CD14-positive monocyte (primary cell): ENCODE measurements around the gene SGO2. TPM values are rescaled to one million over a fixed set of nuclear protein-coding genes. Genes with fewer than 3 reads are reported as not detected.

ENCODE experiments used
- DNase-seq, 3 donors: peaks; one replicate each; pipeline ENCODE4 v3.0.0-alpha.2; 2011 to 2022
- H2AFZ ChIP-seq: 2 replicates; pipeline ENCODE4 v1.6.0; 2012; ENCODE audit warnings: mild to moderate bottlenecking, low read depth, low read length, inconsistent platforms; ENCODE audit not compliant: insufficient read depth, poor library complexity, severe bottlenecking
- H3K27ac ChIP-seq, 2 donors: 1 replicate in 1 of 2; 2 replicates in 1 of 2; pipeline ENCODE4 v1.5.1; 2012 to 2013; ENCODE audit warnings: low read length in 2 of 2, control low read depth in 1 of 2, inconsistent platforms in 1 of 2, low read depth in 1 of 2, mild to moderate bottlenecking in 1 of 2
- H3K27me3 ChIP-seq, 2 donors: one replicate each; pipeline versions ENCODE4 v1.6.0 to v1.6.1; 2011 to 2013; ENCODE audit warnings: low read length in 2 of 2; ENCODE audit not compliant: control insufficient read depth in 2 of 2, insufficient read depth in 2 of 2
- H3K36me3 ChIP-seq, 2 donors: replicated peaks in 1 of 2; 1 replicate in 1 of 2; 2 replicates in 1 of 2; pipeline versions ENCODE4 v1.5.1 to v1.6.1; 2012 to 2013; ENCODE audit warnings: low read length in 2 of 2, control low read depth in 1 of 2, inconsistent platforms in 1 of 2, mild to moderate bottlenecking in 1 of 2; ENCODE audit not compliant: insufficient read depth in 2 of 2, control insufficient read depth in 1 of 2
- H3K4me1 ChIP-seq, 2 donors: 1 replicate in 1 of 2; 2 replicates in 1 of 2; pipeline versions ENCODE4 v1.5.1 to v1.6.1; 2012 to 2013; ENCODE audit warnings: low read length in 2 of 2, control low read depth in 1 of 2, inconsistent platforms in 1 of 2, mild to moderate bottlenecking in 1 of 2, moderate library complexity in 1 of 2; ENCODE audit not compliant: insufficient read depth in 2 of 2, control insufficient read depth in 1 of 2
- H3K4me2 ChIP-seq: replicated peaks from 2 replicates; pipeline ENCODE3; 2012; ENCODE audit warnings: low read length, moderate library complexity, mild to moderate bottlenecking; ENCODE audit not compliant: poor library complexity, severe bottlenecking; ENCODE audit errors: extremely low read depth
- H3K4me3 ChIP-seq, 3 experiments: fragments of 200-600 bp in 1 of 3; sonication (generic) in 1 of 3; replicated peaks in 1 of 3; 1 replicate in 2 of 3; 2 replicates in 1 of 3; pipeline ENCODE4 v1.5.1; 2011 to 2013; ENCODE audit warnings: low read length in 3 of 3, mild to moderate bottlenecking in 3 of 3, control low read depth in 2 of 3, low read depth in 2 of 3, inconsistent platforms in 1 of 3, moderate library complexity in 1 of 3
- H3K79me2 ChIP-seq: 2 replicates; pipeline ENCODE4 v1.6.0; 2012; ENCODE audit warnings: mild to moderate bottlenecking, control low read depth, inconsistent platforms, low read length, moderate library complexity; ENCODE audit not compliant: insufficient read depth
- H3K9ac ChIP-seq: 2 replicates; pipeline ENCODE4 v1.6.0; 2017; ENCODE audit warnings: low read length, mild to moderate bottlenecking; ENCODE audit not compliant: insufficient read depth, poor library complexity, severe bottlenecking
- H3K9me3 ChIP-seq, 2 donors: replicated peaks in 1 of 2; 1 replicate in 1 of 2; 2 replicates in 1 of 2; pipeline versions ENCODE4 v1.5.1 to v1.6.1; 2012 to 2013; ENCODE audit warnings: low read length in 2 of 2, control low read depth in 1 of 2; ENCODE audit not compliant: control insufficient read depth in 1 of 2, insufficient read depth in 1 of 2
- H4K20me1 ChIP-seq: 2 replicates; pipeline ENCODE4 v1.6.0; 2012; ENCODE audit warnings: mild to moderate bottlenecking, low read length, control low read depth, moderate library complexity; ENCODE audit not compliant: insufficient read depth
- H3K27ac Mint-ChIP-seq, 7 donors: one replicate each; pipeline ENCODE4 v1.8.0; 2020; ENCODE audit warnings: mild to moderate bottlenecking in 7 of 7, mixed read lengths in 7 of 7, moderate library complexity in 6 of 7, inconsistent platforms in 2 of 7
- H3K27me3 Mint-ChIP-seq, 3 donors: one replicate each; pipeline ENCODE4 v1.8.0; 2021 to 2022; ENCODE audit warnings: low read depth in 3 of 3, mild to moderate bottlenecking in 3 of 3, mixed read lengths in 3 of 3, moderate library complexity in 3 of 3, inconsistent platforms in 1 of 3
- H3K36me3 Mint-ChIP-seq, 2 donors: one replicate each; pipeline ENCODE4 v1.8.0; 2020; ENCODE audit warnings: mixed read lengths in 2 of 2, inconsistent platforms in 1 of 2, mild to moderate bottlenecking in 1 of 2
- H3K4me1 Mint-ChIP-seq: one replicate; pipeline ENCODE4 v1.8.0; 2020; ENCODE audit warnings: mild to moderate bottlenecking, mixed read lengths
- H3K4me3 Mint-ChIP-seq, 2 donors: one replicate each; pipeline ENCODE4 v1.8.0; 2020; ENCODE audit warnings: mild to moderate bottlenecking in 2 of 2, mixed read lengths in 2 of 2, moderate library complexity in 1 of 2
- H3K9me3 Mint-ChIP-seq, 7 donors: one replicate each; pipeline ENCODE4 v1.8.0; 2020 to 2022; ENCODE audit warnings: mixed read lengths in 7 of 7, mild to moderate bottlenecking in 6 of 7, moderate library complexity in 6 of 7, inconsistent platforms in 2 of 7
- WGBS: methylation state at CpG from one replicate; pipeline ENCODE4 v1.1.5; 2013; ENCODE audit warnings: missing lambda C conversion rate; ENCODE audit not compliant: insufficient coverage; 5-methylcytosine and 5-hydroxymethylcytosine counted together
- intact Hi-C, 2 donors: fragments of 100-400 bp; cut with micrococcal nuclease; formaldehyde crosslinking; loops; one replicate each; pipeline versions ENCODE4 v1.15.0 to v1.15.1; 2023
- polyA plus RNA-seq, 3 donors: library from polyadenylated mRNA; depleted of rRNA in 1 of 3; unstranded in 2 of 3; stranded (reverse) in 1 of 3; fragments of 300-500 nt in 2 of 3; fragments of >200 nt in 1 of 3; fragmentation: Illumina TruSeq in 2 of 3; gene quantifications; 1 replicate in 2 of 3; 2 replicates in 1 of 3; pipeline ENCODE4 v1.2.3, GENCODE V29; 2012 to 2021
- TF ChIP-seq, protein P1 (sequence below): fragments of 200-600 bp; IDR thresholded peaks from one replicate; pipeline ENCODE4 v1.8.0; 2022; ENCODE audit warnings: antibody characterized with exemption, mild to moderate bottlenecking

The SGO2 gene
- polyA plus RNA-seq, 3 donors = 0.49 to 1.5 (median 1.4) TPM

DNA sequence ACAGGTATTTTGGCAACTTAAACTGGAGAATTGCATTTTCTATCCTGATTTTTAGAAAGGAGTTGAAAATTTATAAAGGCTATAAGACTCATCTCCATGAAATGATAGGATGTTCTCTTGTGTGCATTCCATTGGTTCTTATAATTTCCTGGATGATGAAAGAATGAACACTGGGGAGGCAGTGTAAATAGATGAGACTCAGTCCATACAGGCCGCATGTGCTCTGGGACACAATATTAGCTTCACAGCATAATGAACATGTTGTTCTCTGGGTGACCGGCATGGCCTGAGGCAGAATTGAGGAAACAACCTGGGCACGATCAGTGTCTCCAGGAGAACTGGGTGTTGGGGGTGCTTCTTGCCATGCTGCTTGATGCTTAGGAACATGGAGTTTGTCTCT is 98.7 kb downstream of the SGO2 start:
- H3K9me3 Mint-ChIP-seq = peaks cover 0 to 1% (median 0%) of the 10 kb centered on the region in 7 donors
- H3K27me3 Mint-ChIP-seq = no peaks in the 10 kb centered on the region

DNA sequence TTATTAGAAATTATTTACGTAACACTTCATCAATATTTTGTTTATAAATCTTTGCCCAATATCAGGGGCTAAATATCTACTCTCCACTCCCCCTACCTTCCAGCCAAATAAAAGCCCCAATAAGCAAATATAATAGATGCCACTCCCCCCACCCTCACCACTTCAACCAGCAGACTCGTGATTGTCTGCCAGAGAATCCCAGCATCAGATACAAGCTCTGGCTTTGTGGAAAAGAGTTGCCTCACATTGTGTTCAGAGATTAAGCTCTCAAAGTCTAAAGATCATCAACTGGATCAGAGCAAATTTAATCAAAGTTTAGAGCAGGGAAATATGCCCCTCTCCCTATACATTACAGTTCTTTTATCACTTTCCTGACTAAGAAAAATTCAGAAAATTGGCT is 99.3 kb downstream of the SGO2 start:
- TF ChIP-seq, protein P1, sequence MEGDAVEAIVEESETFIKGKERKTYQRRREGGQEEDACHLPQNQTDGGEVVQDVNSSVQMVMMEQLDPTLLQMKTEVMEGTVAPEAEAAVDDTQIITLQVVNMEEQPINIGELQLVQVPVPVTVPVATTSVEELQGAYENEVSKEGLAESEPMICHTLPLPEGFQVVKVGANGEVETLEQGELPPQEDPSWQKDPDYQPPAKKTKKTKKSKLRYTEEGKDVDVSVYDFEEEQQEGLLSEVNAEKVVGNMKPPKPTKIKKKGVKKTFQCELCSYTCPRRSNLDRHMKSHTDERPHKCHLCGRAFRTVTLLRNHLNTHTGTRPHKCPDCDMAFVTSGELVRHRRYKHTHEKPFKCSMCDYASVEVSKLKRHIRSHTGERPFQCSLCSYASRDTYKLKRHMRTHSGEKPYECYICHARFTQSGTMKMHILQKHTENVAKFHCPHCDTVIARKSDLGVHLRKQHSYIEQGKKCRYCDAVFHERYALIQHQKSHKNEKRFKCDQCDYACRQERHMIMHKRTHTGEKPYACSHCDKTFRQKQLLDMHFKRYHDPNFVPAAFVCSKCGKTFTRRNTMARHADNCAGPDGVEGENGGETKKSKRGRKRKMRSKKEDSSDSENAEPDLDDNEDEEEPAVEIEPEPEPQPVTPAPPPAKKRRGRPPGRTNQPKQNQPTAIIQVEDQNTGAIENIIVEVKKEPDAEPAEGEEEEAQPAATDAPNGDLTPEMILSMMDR = no peak
- intact Hi-C loops = no loop called here
- H3K27ac Mint-ChIP-seq = peak overlapping the region in 1 of 7 donors; percentile 55
- Histone ChIP-seq H3K4me3 (no peak overlapping the region), H2AFZ (no peak overlapping the region), H3K4me1 (peaks cover 15 to 17% of the 10 kb centered on the region in 2 donors), H3K27me3 (no peaks in the 10 kb centered on the region), H3K9me3 (no peaks in the 10 kb centered on the region), H3K79me2 (no peaks in the 10 kb centered on the region), H3K36me3 (no peaks in the 10 kb centered on the region), H3K9ac (no peak overlapping the region), H3K4me2 (no peak overlapping the region), H4K20me1 (no peaks in the 10 kb centered on the region), H3K27ac (no peak overlapping the region)
- no peak overlapping the region for H3K4me3 Mint-ChIP-seq
- H3K36me3 Mint-ChIP-seq = no peaks in the 10 kb centered on the region
- H3K9me3 Mint-ChIP-seq = peaks cover 0 to 2% (median 0%) of the 10 kb centered on the region in 7 donors
- peaks cover 22% of the 10 kb centered on the region for H3K4me1 Mint-ChIP-seq
- H3K27me3 Mint-ChIP-seq = no peaks in the 10 kb centered on the region
- WGBS = no CpG with 5 or more reads among the region's 2 CpGs
- DNase-seq = no peak

More for the DNA sequence above, 98.7 kb downstream of the SGO2 start:
- 100% methylated on average over 1 of the region's 3 CpGs for WGBS
- intact Hi-C loops = no loop called here
- Mint-ChIP-seq H3K4me3 (no peak overlapping the region), H3K4me1 (peaks cover 22% of the 10 kb centered on the region), H3K27ac (no peak overlapping the region), H3K36me3 (no peaks in the 10 kb centered on the region)
- H3K27ac ChIP-seq = no peak overlapping the region
- no peaks in the 10 kb centered on the region for H3K9me3 ChIP-seq
- H3K36me3 ChIP-seq = no peaks in the 10 kb centered on the region
- TF ChIP-seq, protein P1 = no peak
- no peaks in the 10 kb centered on the region for H4K20me1 ChIP-seq
- DNase-seq = no peak
- H2AFZ ChIP-seq = peak overlapping the region; percentile 26
- H3K4me1 ChIP-seq = peaks cover 14 to 15% of the 10 kb centered on the region in 2 donors
- H3K27me3 ChIP-seq = no peaks in the 10 kb centered on the region
- no peaks in the 10 kb centered on the region for H3K79me2 ChIP-seq
- H3K4me3 ChIP-seq = no peak overlapping the region
- H3K4me2 ChIP-seq = no peak overlapping the region
- H3K9ac ChIP-seq = no peak overlapping the region
